PC-9 (cell line): ENCODE data around the gene CFAP107. TPM values are rescaled to one million over a fixed set of nuclear protein-coding genes. Genes with fewer than 3 reads are reported as not detected.

ENCODE experiments used
- BruUV-seq: library from RNA; stranded (reverse); fragments of 400-500 nt; replicated peaks from 2 replicates; lab custom pipeline; 2021; lab: Mats Ljungman, UMichigan
- CTCF ChIA-PET: fragments of 300-600 bp; sonication (Branson Sonifier 250); formaldehyde crosslinking; loops from one replicate; lab custom pipeline; 2022; ENCODE audit warnings: antibody characterized with exemption; lab: Charles Lee
- POLR2A ChIA-PET: fragments of 300-600 bp; sonication (Branson Sonifier 250); formaldehyde crosslinking; loops from one replicate; lab custom pipeline; 2022; ENCODE audit warnings: antibody characterized with exemption; ENCODE audit not compliant: unreplicated experiment; lab: Charles Lee
- DNase-seq, 2 experiments: peaks; one replicate each; pipeline versions ENCODE4 v3.0.0 to v3.0.0-alpha.2; 2015 to 2022; ENCODE audit warnings: mixed read lengths in 1 of 2
- H2AFZ ChIP-seq: fragments of 200-600 bp; sonication (generic); 2 replicates; pipeline ENCODE4 v1.8.1; 2017; ENCODE audit warnings: antibody characterized with exemption
- H3F3A ChIP-seq: fragments of 200-600 bp; sonication (generic); 2 replicates; pipeline ENCODE4 v1.8.1; 2017; ENCODE audit warnings: antibody characterized with exemption, mild to moderate bottlenecking, low read depth; ENCODE audit not compliant: insufficient read depth
- H3K27ac ChIP-seq: fragments of 200-600 bp; sonication (generic); 2 replicates; pipeline ENCODE4 v1.6.1; 2016; ENCODE audit warnings: mixed run types
- H3K27me3 ChIP-seq: fragments of 200-600 bp; sonication (generic); 2 replicates; pipeline ENCODE4 v1.6.1; 2016; ENCODE audit warnings: low read depth, mixed run types; ENCODE audit not compliant: insufficient read depth
- H3K36me3 ChIP-seq: fragments of 200-600 bp; sonication (generic); 2 replicates; pipeline ENCODE4 v1.6.1; 2016; ENCODE audit warnings: low read depth, mixed run types
- H3K4me1 ChIP-seq: fragments of 200-600 bp; sonication (generic); replicated peaks from 2 replicates; pipeline ENCODE4 v1.6.1; 2016; ENCODE audit warnings: mixed run types; ENCODE audit not compliant: insufficient read depth
- H3K4me2 ChIP-seq: fragments of 200-600 bp; sonication (generic); 2 replicates; pipeline ENCODE4 v1.6.1; 2017; ENCODE audit warnings: mixed run types
- H3K4me3 ChIP-seq: fragments of 200-600 bp; sonication (generic); 2 replicates; pipeline ENCODE4 v1.6.1; 2016; ENCODE audit warnings: mixed run types
- H3K79me2 ChIP-seq: fragments of 200-600 bp; sonication (generic); 2 replicates; pipeline ENCODE4 v1.6.1; 2017; ENCODE audit warnings: low read depth, mixed run types
- H3K9me2 ChIP-seq: fragments of 200-600 bp; sonication (generic); 2 replicates; pipeline ENCODE4 v1.8.1; 2017; ENCODE audit warnings: mild to moderate bottlenecking; ENCODE audit not compliant: insufficient read depth
- H3K9me3 ChIP-seq: fragments of 200-600 bp; sonication (generic); 2 replicates; pipeline ENCODE4 v1.8.1; 2016; ENCODE audit warnings: low read depth; ENCODE audit not compliant: insufficient read depth
- H4K20me1 ChIP-seq: fragments of 200-600 bp; sonication (generic); 2 replicates; pipeline ENCODE4 v1.8.1; 2017; ENCODE audit not compliant: insufficient read depth
- CTCF ChIP-seq: fragments of 200-600 bp; sonication (generic); conservative IDR thresholded peaks from 2 replicates; pipeline ENCODE4 v1.6.1; 2017; ENCODE audit warnings: mixed run types, antibody characterized with exemption, mild to moderate bottlenecking, moderate library complexity
- EZH2 ChIP-seq: fragments of 200-600 bp; sonication (generic); IDR thresholded peaks from 2 replicates; pipeline ENCODE4 v1.8.0; 2017; ENCODE audit warnings: antibody characterized with exemption, low read depth
- intact Hi-C: fragments of 100-400 bp; cut with micrococcal nuclease; formaldehyde crosslinking; loops from one replicate; pipeline ENCODE4 v1.10.0; 2022; ENCODE audit not compliant: unreplicated experiment
- total RNA-seq: library from RNA; stranded (reverse); gene quantifications from 2 replicates; pipeline ENCODE4 v1.2.3, GENCODE V29; 2021

Gene CFAP107
- total RNA-seq, 1 experiment from 2014 or later, result not detected

GRCh38 chr1:12709091-12709491, 36.9 kb upstream of the CFAP107 start:
- H3K27me3 ChIP-seq, result no peaks in the 10 kb centered on the region
- H3K79me2 ChIP-seq, result no peaks in the 10 kb centered on the region
- H3K4me3 ChIP-seq, result no peak overlapping the region
- no peaks in the 10 kb centered on the region for H3K9me2 ChIP-seq
- H3F3A ChIP-seq, result no peaks in the 10 kb centered on the region
- CTCF ChIA-PET, result no interaction called here
- H4K20me1 ChIP-seq, result no peaks in the 10 kb centered on the region
- no peak overlapping the region for H3K4me2 ChIP-seq
- POLR2A ChIA-PET, result no interaction called here
- TF ChIP-seq EZH2, result no peak
- TF ChIP-seq CTCF, result no peak
- H2AFZ ChIP-seq, result no peak overlapping the region
- no peak for DNase-seq
- no peaks in the 10 kb centered on the region for H3K9me3 ChIP-seq
- intact Hi-C loops, result no loop called here
- H3K4me1 ChIP-seq, result no peaks in the 10 kb centered on the region
- BruUV-seq, result no TSS peak
- no peak overlapping the region for H3K27ac ChIP-seq
- H3K36me3 ChIP-seq, result no peaks in the 10 kb centered on the region

GRCh38 chr1:12709696-12710095, 36.3 kb upstream of the CFAP107 start:
- H3K79me2 ChIP-seq, result no peaks in the 10 kb centered on the region
- H3K4me1 ChIP-seq, result no peaks in the 10 kb centered on the region
- ChIA-PET POLR2A (no interaction called here), CTCF (no interaction called here)
- H3F3A ChIP-seq, result no peaks in the 10 kb centered on the region
- no peaks in the 10 kb centered on the region for H3K36me3 ChIP-seq
- no peaks in the 10 kb centered on the region for H3K27me3 ChIP-seq
- no peaks in the 10 kb centered on the region for H3K9me2 ChIP-seq
- intact Hi-C loops, result no loop called here
- BruUV-seq, result no TSS peak
- H4K20me1 ChIP-seq, result no peaks in the 10 kb centered on the region
- H3K4me3 ChIP-seq, result no peak overlapping the region
- no peaks in the 10 kb centered on the region for H3K9me3 ChIP-seq
- TF ChIP-seq EZH2, result no peak
- no peak for TF ChIP-seq CTCF
- DNase-seq, result no peak
- H2AFZ ChIP-seq, result no peak overlapping the region
- H3K27ac ChIP-seq, result no peak overlapping the region
- H3K4me2 ChIP-seq, result no peak overlapping the region

GRCh38 chr1:12711536-12711935, 34.5 kb upstream of the CFAP107 start:
- no TSS peak for BruUV-seq
- Histone ChIP-seq H3K36me3 (no peaks in the 10 kb centered on the region), H3K9me3 (no peaks in the 10 kb centered on the region), H3K27me3 (no peaks in the 10 kb centered on the region), H3K9me2 (no peaks in the 10 kb centered on the region), H2AFZ (no peak overlapping the region), H3K4me3 (no peak overlapping the region), H3F3A (no peaks in the 10 kb centered on the region), H4K20me1 (no peaks in the 10 kb centered on the region), H3K4me1 (no peaks in the 10 kb centered on the region), H3K79me2 (no peaks in the 10 kb centered on the region), H3K27ac (no peak overlapping the region), H3K4me2 (no peak overlapping the region)
- TF ChIP-seq CTCF, result no peak
- no peak for TF ChIP-seq EZH2
- intact Hi-C loops, result no loop called here
- CTCF ChIA-PET, result no interaction called here
- POLR2A ChIA-PET, result no interaction called here
- DNase-seq, result no peak
